ENCODE measurements around the gene SHOX.

The SHOX gene

DNA sequence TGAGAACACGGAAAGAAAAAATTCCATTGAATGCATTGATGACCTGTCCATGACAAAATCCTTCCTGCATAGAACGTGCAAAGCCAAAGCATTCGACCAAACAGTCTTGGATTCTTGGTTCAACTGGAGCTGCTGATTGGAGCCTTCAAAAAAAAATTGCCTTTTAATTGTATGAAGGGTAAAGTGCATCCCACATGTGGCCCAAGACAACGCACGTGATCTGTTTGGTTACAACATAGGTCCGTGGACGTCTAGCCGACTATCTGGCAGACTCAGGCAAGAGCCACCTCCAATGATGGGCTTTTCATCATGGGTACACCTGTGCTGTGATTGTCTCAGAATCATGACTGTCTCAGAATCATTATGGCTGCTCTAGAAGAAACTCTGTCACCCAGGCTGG is 52.3 kb downstream of the SHOX start:
- Histone ChIP-seq H3K4me1 (ENCODE audit: insufficient read depth, low read length) (peaks cover 9% of the 10 kb centered on the region), H3K9ac (ENCODE audit: low read depth, low read length) (no peak overlapping the region), H3K36me3 (ENCODE audit: insufficient read depth, low read length) (no peaks in the 10 kb centered on the region), H3K9me3 (ENCODE audit: control insufficient read depth, insufficient read depth, low read length) (no peaks in the 10 kb centered on the region)

DNA sequence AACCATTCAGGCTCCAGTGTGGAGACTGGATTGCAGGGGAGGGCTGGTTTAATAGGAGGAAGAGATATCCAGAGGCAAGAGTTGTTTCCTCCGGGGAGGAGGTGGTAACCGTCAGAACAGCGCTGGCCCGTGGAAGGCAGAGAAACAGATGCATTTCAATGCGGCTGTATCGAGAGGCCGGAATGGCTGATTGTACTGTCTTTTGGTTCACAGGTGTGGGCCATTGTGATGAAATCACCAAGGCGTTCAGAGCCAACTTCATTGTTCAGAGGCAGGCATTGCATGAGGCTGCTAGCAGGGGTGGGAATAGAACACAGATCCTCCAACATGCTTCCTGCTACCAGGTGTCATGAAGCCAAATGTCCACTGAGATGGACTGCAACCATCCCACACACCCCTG is 53.0 kb downstream of the SHOX start:
- H3K36me3 ChIP-seq (ENCODE audit: insufficient read depth, low read length): no peaks in the 10 kb centered on the region
- H3K9ac ChIP-seq (ENCODE audit: low read depth, low read length): peak overlapping the region; percentile 21
- H3K4me1 ChIP-seq (ENCODE audit: insufficient read depth, low read length): peaks cover 9% of the 10 kb centered on the region
- no peaks in the 10 kb centered on the region for H3K9me3 ChIP-seq (ENCODE audit: control insufficient read depth, insufficient read depth, low read length)

DNA sequence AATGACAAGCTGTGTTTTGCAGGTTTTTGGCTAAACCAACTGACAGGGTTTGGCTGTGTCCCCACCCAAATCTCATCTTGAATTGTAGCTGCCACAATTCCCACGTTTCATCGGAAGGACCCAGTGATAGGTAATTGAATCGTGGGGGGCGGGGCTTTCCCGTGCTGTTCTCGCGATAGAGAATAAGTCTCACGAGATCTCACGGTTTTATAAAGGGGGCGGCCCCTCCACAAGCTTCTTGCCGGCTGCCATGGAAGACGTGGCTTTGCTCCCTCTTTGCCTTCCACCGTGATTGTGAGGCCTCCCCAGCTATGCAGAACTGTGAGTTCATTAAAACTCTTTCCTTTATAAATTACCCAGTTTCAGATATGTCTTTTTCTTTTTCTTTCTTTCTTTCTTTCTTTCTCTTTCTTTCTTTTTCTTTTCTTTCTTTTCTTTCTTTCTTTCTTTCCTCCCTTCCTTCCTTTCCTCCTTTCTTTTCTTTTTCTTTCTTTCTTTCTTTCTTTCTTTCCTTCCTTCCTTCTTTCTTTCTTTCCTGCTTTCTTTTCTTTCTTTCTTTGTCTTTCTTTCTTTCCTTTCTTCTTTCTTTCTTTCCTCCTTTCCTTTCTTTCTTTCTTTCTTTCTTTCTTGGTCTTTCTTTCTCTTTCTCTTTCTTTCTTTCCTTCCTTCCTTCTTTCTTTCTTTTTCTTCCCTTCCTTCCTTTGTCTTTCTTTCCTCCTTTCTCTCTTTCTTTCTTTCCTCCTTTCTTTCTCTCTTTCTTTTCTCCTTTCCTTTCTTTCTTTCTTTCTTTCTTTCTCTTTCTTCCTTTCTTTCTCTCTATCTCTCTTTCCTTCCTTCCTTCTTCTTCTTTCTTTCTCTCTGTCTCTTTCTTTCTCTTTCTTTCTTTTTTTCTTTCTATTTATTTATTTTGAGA is 54.8 kb downstream of the SHOX start:
- H3K9me3 ChIP-seq (ENCODE audit: control insufficient read depth, insufficient read depth, low read length): no peaks in the 10 kb centered on the region
- H3K36me3 ChIP-seq (ENCODE audit: insufficient read depth, low read length): no peaks in the 10 kb centered on the region
- no peak overlapping the region for H3K9ac ChIP-seq (ENCODE audit: low read depth, low read length)
- H3K4me1 ChIP-seq (ENCODE audit: insufficient read depth, low read length): peaks cover 9% of the 10 kb centered on the region

DNA sequence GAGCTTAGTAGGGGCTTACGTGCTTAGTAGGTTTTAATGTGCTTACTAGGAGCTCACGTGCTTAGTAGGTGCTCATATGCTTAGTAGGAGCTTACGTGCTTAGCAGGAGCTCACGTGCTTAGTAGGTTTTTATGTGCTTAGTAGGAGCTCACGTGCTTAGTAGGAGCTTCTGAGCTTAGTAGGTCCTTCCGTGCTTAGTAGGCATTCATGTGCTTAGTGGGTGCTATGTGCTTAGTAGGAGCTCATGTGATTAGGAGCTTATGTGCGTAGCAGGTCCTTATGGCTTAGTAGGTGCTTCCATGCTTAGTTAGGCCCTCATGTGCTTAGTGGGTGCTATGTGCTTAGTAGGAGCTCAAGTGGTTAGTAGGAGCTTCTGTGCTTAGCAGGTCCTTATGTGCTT is 59.4 kb downstream of the SHOX start:
- H3K9ac ChIP-seq (ENCODE audit: low read depth, low read length): no peak overlapping the region
- H3K36me3 ChIP-seq (ENCODE audit: insufficient read depth, low read length): no peaks in the 10 kb centered on the region
- H3K4me1 ChIP-seq (ENCODE audit: insufficient read depth, low read length): no peaks in the 10 kb centered on the region
- H3K9me3 ChIP-seq (ENCODE audit: control insufficient read depth, insufficient read depth, low read length): no peaks in the 10 kb centered on the region

DNA sequence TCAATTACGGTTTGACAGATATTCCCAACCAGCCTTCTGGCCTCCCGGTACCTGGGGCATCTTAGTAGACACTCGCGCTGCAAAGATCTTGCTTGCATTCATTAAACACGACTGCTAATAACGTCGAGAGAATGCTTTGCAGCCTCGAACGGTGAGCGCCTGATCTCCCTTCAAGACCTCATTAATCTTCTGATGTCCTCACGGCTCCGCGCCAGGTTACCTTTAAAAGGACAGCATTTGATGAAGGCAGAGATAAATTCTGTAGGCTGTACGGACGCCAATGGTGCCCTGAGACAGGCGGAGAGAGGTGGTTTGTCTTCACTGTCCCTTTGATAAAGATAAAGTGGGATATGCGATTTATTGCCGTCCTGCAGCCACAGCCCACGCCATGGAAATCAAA is 64.2 kb downstream of the SHOX start:
- Histone ChIP-seq H3K36me3 (ENCODE audit: insufficient read depth, low read length) (no peaks in the 10 kb centered on the region), H3K9me3 (ENCODE audit: control insufficient read depth, insufficient read depth, low read length) (no peaks in the 10 kb centered on the region), H3K9ac (ENCODE audit: low read depth, low read length) (no peak overlapping the region), H3K4me1 (ENCODE audit: insufficient read depth, low read length) (no peaks in the 10 kb centered on the region)

DNA sequence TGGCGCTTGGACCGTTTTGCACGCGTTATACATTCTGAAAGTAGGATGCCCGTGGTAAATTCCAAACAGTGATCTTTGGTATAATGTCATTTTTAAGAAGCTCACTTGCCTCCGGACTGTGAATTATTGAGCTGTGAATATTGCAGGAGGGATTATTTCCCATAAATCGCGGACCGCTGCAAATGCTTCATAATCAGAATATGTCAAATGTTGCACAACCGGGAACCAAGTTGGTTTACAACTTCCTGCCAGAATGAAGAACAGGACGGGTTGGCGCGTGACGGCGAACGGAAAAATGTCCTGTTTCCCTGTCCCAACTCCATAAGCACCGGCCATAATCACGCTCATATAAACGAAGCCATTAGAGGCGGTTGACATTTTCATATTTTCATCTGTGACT is 67.6 kb downstream of the SHOX start:
- H3K9me3 ChIP-seq (ENCODE audit: control insufficient read depth, insufficient read depth, low read length): peaks cover 7% of the 10 kb centered on the region; the same call in 1 of the 2 replicates
- no peaks in the 10 kb centered on the region for H3K36me3 ChIP-seq (ENCODE audit: insufficient read depth, low read length)
- H3K4me1 ChIP-seq (ENCODE audit: insufficient read depth, low read length): peaks cover 7% of the 10 kb centered on the region
- H3K9ac ChIP-seq (ENCODE audit: low read depth, low read length): no peak overlapping the region

DNA sequence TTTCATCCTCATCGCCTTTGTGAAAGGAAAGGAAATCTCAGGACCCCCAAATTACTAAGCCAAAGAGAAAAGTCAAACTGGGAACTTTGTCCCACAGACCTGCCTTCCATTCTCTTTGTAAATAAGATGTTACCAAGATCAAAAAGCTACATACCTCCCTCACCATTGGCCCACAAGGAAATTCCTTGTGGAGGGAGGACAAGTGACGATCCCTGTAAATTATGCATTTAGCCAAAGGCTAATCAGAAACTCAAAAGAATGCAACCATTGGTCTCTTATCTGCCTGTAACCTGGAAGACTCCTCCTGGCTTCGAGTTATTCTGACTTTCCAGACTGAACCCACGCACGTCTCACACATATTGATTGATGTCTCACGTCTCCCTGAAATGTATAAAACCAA is 70.3 kb downstream of the SHOX start:
- Histone ChIP-seq H3K9me3 (ENCODE audit: control insufficient read depth, insufficient read depth, low read length) (peaks cover 20% of the 10 kb centered on the region; the same call in 1 of the 2 replicates), H3K4me1 (ENCODE audit: insufficient read depth, low read length) (peaks cover 7% of the 10 kb centered on the region), H3K9ac (ENCODE audit: low read depth, low read length) (no peak overlapping the region), H3K36me3 (ENCODE audit: insufficient read depth, low read length) (no peaks in the 10 kb centered on the region)

DNA sequence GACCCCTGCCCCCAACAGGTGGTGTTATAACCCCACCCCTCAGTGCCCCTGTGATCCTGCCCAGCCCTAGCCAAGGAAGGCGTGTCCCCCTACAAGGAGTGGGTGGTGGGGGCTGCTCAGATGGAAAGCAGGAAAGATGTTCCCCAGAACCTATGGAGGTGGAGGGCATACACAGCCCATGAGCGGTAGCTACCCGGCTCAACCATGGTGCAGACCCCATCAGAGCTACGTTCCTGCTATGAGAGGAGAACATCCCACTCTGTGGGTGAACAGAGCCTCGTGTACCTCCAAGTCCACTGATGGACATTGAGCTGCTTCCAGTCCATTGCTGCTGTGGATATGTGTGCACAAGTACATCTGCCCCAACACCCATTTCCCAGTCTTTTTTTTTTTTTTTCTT is 71.1 kb downstream of the SHOX start:
- H3K9ac ChIP-seq (ENCODE audit: low read depth, low read length): no peak overlapping the region
- peaks cover 20% of the 10 kb centered on the region; the same call in 1 of the 2 replicates for H3K9me3 ChIP-seq (ENCODE audit: control insufficient read depth, insufficient read depth, low read length)
- no peaks in the 10 kb centered on the region for H3K36me3 ChIP-seq (ENCODE audit: insufficient read depth, low read length)
- peaks cover 7% of the 10 kb centered on the region for H3K4me1 ChIP-seq (ENCODE audit: insufficient read depth, low read length)

DNA sequence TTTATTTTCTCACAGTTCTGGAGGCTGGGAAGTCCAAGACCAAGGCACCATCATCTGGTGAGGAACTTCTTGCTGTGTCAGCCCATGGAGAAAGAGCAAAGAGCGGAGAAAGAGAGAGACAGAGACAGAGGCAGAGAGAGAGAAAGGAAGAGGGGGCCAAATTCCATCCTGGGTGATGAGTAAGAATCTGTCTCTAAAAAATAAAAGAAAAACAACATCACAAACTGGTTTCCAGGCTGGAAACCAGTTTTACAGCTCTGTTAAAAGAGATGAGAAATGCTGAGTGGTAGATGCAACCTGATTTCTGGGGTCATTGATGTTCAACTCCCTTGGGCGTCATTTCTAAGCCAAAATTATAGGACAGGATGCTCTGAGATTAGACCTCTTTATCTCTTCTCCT is 72.9 kb downstream of the SHOX start:
- peaks cover 7% of the 10 kb centered on the region for H3K4me1 ChIP-seq (ENCODE audit: insufficient read depth, low read length)
- peaks cover 20% of the 10 kb centered on the region; the same call in 1 of the 2 replicates for H3K9me3 ChIP-seq (ENCODE audit: control insufficient read depth, insufficient read depth, low read length)
- H3K9ac ChIP-seq (ENCODE audit: low read depth, low read length): no peak overlapping the region
- no peaks in the 10 kb centered on the region for H3K36me3 ChIP-seq (ENCODE audit: insufficient read depth, low read length)

DNA sequence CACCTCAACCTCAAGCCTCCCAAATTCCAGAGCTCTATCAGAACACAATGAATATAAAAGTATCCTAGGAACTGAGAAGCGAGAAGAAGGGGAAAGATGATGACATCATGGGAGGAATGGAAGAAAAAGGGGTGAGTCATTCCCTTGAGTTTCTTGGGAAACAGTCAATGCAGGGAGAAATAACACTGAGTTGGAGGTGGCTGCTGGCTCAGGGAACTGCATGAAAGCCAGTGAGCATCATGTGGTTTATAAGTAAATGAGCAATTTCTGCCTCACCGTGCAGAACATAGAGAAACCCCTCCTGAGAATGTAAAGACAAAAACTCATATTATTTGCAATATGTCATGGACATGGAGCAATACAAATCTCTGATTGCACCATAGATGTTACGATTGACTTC is 73.3 kb downstream of the SHOX start:
- Histone ChIP-seq H3K9me3 (ENCODE audit: control insufficient read depth, insufficient read depth, low read length) (peaks cover 20% of the 10 kb centered on the region; the same call in 1 of the 2 replicates), H3K4me1 (ENCODE audit: insufficient read depth, low read length) (peaks cover 7% of the 10 kb centered on the region), H3K36me3 (ENCODE audit: insufficient read depth, low read length) (no peaks in the 10 kb centered on the region), H3K9ac (ENCODE audit: low read depth, low read length) (no peak overlapping the region)
